ENCODE measurements around the gene CLDN2.
"Not testable (repeated sequence)": the region's sequence is repeated elsewhere in the genome, so short reads cannot be mapped to it uniquely, and the experiment has no call there.

The CLDN2 gene

GRCh38 chrX:106919932-106920452, at the start of gene CLDN2:
Gene CLDN2, plus strand, starts transcription at chrX:106920402. Its CDS starts 7,827 bp downstream, at chrX:106928229.
- DNase-seq: no peak

GRCh38 chrX:106872796-106873195, 47.4 kb upstream of the CLDN2 start:
- not testable (repeated sequence) for DNase-seq

GRCh38 chrX:106874075-106874474, 46.1 kb upstream of the CLDN2 start:
- peak; percentile 37 for DNase-seq

GRCh38 chrX:106875151-106875550, 45.1 kb upstream of the CLDN2 start:
- DNase-seq: no peak

- no peak for DNase-seq
These were observed 30.7 kb upstream of the CLDN2 start for GRCh38 chrX:106889468-106889867.

- DNase-seq: no peak
These were observed 28.3 kb upstream of the CLDN2 start for GRCh38 chrX:106891762-106892460.

GRCh38 chrX:106894392-106894909, 25.8 kb upstream of the CLDN2 start:
- DNase-seq: peak; percentile 31

GRCh38 chrX:106894978-106895452, 25.2 kb upstream of the CLDN2 start:
- DNase-seq: no peak

- no peak for DNase-seq
These were observed 22.9 kb upstream of the CLDN2 start for GRCh38 chrX:106897259-106897658.

GRCh38 chrX:106898462-106898861, 21.7 kb upstream of the CLDN2 start:
- DNase-seq: peak; percentile 65

GRCh38 chrX:106899276-106899675, 20.9 kb upstream of the CLDN2 start:
- peak; percentile 23 for DNase-seq

GRCh38 chrX:106899841-106900240, 20.4 kb upstream of the CLDN2 start:
- DNase-seq: no peak

GRCh38 chrX:106901341-106901740, 18.9 kb upstream of the CLDN2 start:
- DNase-seq: no peak

- DNase-seq: no peak
These were observed 18.4 kb upstream of the CLDN2 start for GRCh38 chrX:106901781-106902219.

- no peak for DNase-seq
These were observed 17.5 kb upstream of the CLDN2 start for GRCh38 chrX:106902684-106903083.

- DNase-seq: no peak
These were observed 16.8 kb upstream of the CLDN2 start, which contains the start of gene RIPPLY1 for GRCh38 chrX:106903291-106903824. Gene RIPPLY1, minus strand, starts transcription at chrX:106903341. Its CDS starts 54 bp downstream, at chrX:106903287.

- DNase-seq: no peak
These were observed 16.2 kb upstream of the CLDN2 start for GRCh38 chrX:106903856-106904528.

- DNase-seq: no peak
These were observed 15.0 kb upstream of the CLDN2 start for GRCh38 chrX:106905064-106905708.

GRCh38 chrX:106906361-106906760, 13.8 kb upstream of the CLDN2 start:
- no peak for DNase-seq

GRCh38 chrX:106912864-106913263, 7.3 kb upstream of the CLDN2 start:
- DNase-seq: no peak

- DNase-seq: peak; percentile 85
These were observed 2.2 kb upstream of the CLDN2 start for GRCh38 chrX:106917830-106918500.

GRCh38 chrX:106921637-106922036, 1.4 kb downstream of the CLDN2 start:
- no peak for DNase-seq

All from hematopoietic multipotent progenitor cell treated with erythropoietin and hydrocortisone succinate and interleukin-3 and kit ligand, for 8 days (in vitro differentiated cells).